ENCODE results near the gene TP53BP2.

The TP53BP2 gene

GRCh38 chr1:223759273-223759672, 86.5 kb downstream of the TP53BP2 start:
- no peak for DNase-seq (ENCODE audit: low spot score)

DNA sequence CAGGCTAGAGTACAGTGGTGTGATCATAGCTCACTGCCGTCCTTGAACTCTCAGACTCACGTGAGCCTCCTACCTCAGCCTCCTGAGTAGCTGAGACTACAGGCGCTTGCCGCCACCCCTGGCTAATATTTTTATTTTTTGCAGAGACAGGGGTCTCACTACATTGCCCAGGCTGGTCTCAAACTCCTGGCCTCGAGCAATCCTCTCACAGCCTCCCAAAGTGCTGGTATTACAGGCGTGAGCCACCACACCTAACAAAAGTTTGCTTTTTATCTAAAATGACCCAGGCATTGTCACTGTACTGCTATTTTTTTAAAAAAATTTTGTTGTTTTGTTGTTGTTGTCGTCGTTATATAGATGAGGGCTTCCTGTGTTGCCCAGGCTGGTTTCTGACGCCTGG, 87.0 kb downstream of the TP53BP2 start:
- Histone ChIP-seq H3K9me3 (ENCODE audit: severe bottlenecking) (no peaks in the 10 kb centered on the region), H3K4me3 (ENCODE audit: severe bottlenecking) (no peak overlapping the region), H3K27me3 (ENCODE audit: insufficient read depth, poor library complexity, severe bottlenecking) (no peaks in the 10 kb centered on the region), H3K27ac (ENCODE audit: poor library complexity, severe bottlenecking) (no peak overlapping the region), H3K36me3 (ENCODE audit: low read depth) (peaks cover 73% of the 10 kb centered on the region), H3K4me1 (ENCODE audit: insufficient read depth, poor library complexity, severe bottlenecking) (no peaks in the 10 kb centered on the region)
- TF ChIP-seq CTCF (IDR thresholded peaks at IDR 0.05; ENCODE audit: poor library complexity, severe bottlenecking) = no peak
- no peak for DNase-seq (ENCODE audit: low spot score)
- no peak for ATAC-seq (ENCODE audit: low read depth)

More at GRCh38 chr1:223759273-223759672, 86.5 kb downstream of the TP53BP2 start:
- no peak for TF ChIP-seq CTCF (IDR thresholded peaks at IDR 0.05; ENCODE audit: poor library complexity, severe bottlenecking)
- ATAC-seq (ENCODE audit: low read depth) = no peak
- no peaks in the 10 kb centered on the region for H3K27me3 ChIP-seq (ENCODE audit: insufficient read depth, poor library complexity, severe bottlenecking)
- H3K36me3 ChIP-seq (ENCODE audit: low read depth) = peaks cover 72% of the 10 kb centered on the region
- H3K4me3 ChIP-seq (ENCODE audit: severe bottlenecking) = no peak overlapping the region
- no peak overlapping the region for H3K27ac ChIP-seq (ENCODE audit: poor library complexity, severe bottlenecking)
- no peaks in the 10 kb centered on the region for H3K9me3 ChIP-seq (ENCODE audit: severe bottlenecking)
- no peaks in the 10 kb centered on the region for H3K4me1 ChIP-seq (ENCODE audit: insufficient read depth, poor library complexity, severe bottlenecking)

DNA sequence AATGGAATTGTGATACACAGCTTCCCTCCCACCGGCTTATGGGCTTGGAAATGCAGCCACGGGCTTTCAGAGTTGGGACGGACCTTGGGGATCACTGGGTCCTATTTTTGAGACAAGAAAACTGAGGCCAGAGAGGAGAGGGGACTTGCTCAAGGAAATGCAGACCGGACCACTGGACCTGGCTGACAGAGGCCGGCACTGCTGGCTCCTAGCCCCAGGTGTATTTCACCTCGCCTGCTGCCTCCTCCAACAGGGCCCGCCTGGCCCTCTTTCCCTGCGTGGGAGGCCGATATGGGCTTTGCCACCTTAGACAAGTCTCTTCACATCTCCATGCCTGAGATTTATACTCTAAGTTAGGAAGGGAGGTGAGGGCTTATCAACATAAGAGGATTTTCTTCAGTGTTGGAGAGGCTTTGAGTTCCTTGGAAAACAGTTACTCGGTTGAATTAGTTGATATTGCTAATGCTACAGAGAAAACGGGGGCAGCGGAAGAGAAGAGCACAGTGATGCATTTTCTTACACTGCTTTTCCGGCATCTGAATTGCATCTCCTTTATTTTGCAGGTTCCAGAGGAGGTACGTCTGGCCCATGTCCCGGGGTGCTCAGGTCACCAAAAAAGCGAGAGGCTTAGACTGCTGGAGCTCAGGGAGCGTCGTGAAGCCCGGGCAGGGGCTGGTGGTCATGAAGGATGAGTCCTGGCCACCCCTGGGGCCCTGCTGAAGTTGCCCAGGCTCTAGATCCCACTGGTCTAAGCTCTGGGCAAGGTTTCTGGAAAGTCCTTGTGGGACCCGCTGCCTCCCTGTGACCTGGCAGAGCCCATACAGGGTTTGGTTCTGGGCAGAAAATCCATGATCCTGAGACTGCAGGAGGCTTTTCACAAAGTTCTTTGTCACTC, 88.7 kb downstream of the TP53BP2 start:
- Histone ChIP-seq H3K4me3 (ENCODE audit: severe bottlenecking) (no peak overlapping the region), H3K4me1 (ENCODE audit: insufficient read depth, poor library complexity, severe bottlenecking) (no peaks in the 10 kb centered on the region), H3K27ac (ENCODE audit: poor library complexity, severe bottlenecking) (no peak overlapping the region), H3K27me3 (ENCODE audit: insufficient read depth, poor library complexity, severe bottlenecking) (no peaks in the 10 kb centered on the region), H3K36me3 (ENCODE audit: low read depth) (peaks cover 73% of the 10 kb centered on the region), H3K9me3 (ENCODE audit: severe bottlenecking) (no peaks in the 10 kb centered on the region)
- ATAC-seq (ENCODE audit: low read depth) (no peak), DNase-seq (ENCODE audit: low spot score) (no peak)
- TF ChIP-seq CTCF (IDR thresholded peaks at IDR 0.05; ENCODE audit: poor library complexity, severe bottlenecking) = no peak

GRCh38 chr1:223755992-223756775, 89.6 kb downstream of the TP53BP2 start:
- H3K36me3 ChIP-seq (ENCODE audit: low read depth) = peaks cover 74% of the 10 kb centered on the region

More at GRCh38 chr1:223755992-223756775, 89.6 kb downstream of the TP53BP2 start:
- Histone ChIP-seq H3K4me3 (ENCODE audit: severe bottlenecking) (no peak overlapping the region), H3K9me3 (ENCODE audit: severe bottlenecking) (no peaks in the 10 kb centered on the region), H3K27me3 (ENCODE audit: insufficient read depth, poor library complexity, severe bottlenecking) (no peaks in the 10 kb centered on the region), H3K4me1 (ENCODE audit: insufficient read depth, poor library complexity, severe bottlenecking) (no peaks in the 10 kb centered on the region), H3K27ac (ENCODE audit: poor library complexity, severe bottlenecking) (no peak overlapping the region)
- DNase-seq (ENCODE audit: low spot score) (no peak), ATAC-seq (ENCODE audit: low read depth) (peak; percentile 16; the same call in 1 of the 3 replicates)
- TF ChIP-seq CTCF (IDR thresholded peaks at IDR 0.05; ENCODE audit: poor library complexity, severe bottlenecking) = no peak

All from RWPE2 (cell line).